ENCODE data around the gene MPP3. TPM values are rescaled to one million over a fixed set of nuclear protein-coding genes. Genes with fewer than 3 reads are reported as not detected.

The MPP3 gene
- total RNA-seq, 1 donor from 2014 or later = 5.9 TPM

GRCh38 chr17:43756201-43756600 is 76.7 kb downstream of the MPP3 start:
- peaks cover 9% of the 10 kb centered on the region for H3K4me1 Mint-ChIP-seq (ENCODE audit: unreplicated experiment)
- H3K4me3 Mint-ChIP-seq (ENCODE audit: unreplicated experiment) = no peak overlapping the region
- DNase-seq (ENCODE audit: extremely low spot score, unreplicated experiment) = no peak
- no peak overlapping the region for H3K27ac Mint-ChIP-seq (ENCODE audit: unreplicated experiment)
- no peaks in the 10 kb centered on the region for H3K36me3 Mint-ChIP-seq (ENCODE audit: unreplicated experiment)
- TF ChIP-seq CTCF (IDR thresholded peaks at IDR 0.05) = no peak
- peaks cover 16% of the 10 kb centered on the region for H3K27me3 Mint-ChIP-seq (ENCODE audit: unreplicated experiment)
- H3K9me3 Mint-ChIP-seq (ENCODE audit: unreplicated experiment) = no peaks in the 10 kb centered on the region

GRCh38 chr17:43755389-43755875 is 77.5 kb downstream of the MPP3 start:
- no peak for DNase-seq (ENCODE audit: extremely low spot score, unreplicated experiment)
- Mint-ChIP-seq H3K9me3 (ENCODE audit: unreplicated experiment) (no peaks in the 10 kb centered on the region), H3K4me3 (ENCODE audit: unreplicated experiment) (no peak overlapping the region), H3K27me3 (ENCODE audit: unreplicated experiment) (peaks cover 16% of the 10 kb centered on the region), H3K36me3 (ENCODE audit: unreplicated experiment) (no peaks in the 10 kb centered on the region), H3K27ac (ENCODE audit: unreplicated experiment) (no peak overlapping the region), H3K4me1 (ENCODE audit: unreplicated experiment) (peaks cover 5% of the 10 kb centered on the region)
- no peak for TF ChIP-seq CTCF (IDR thresholded peaks at IDR 0.05)

- no peaks in the 10 kb centered on the region for H3K9me3 Mint-ChIP-seq (ENCODE audit: unreplicated experiment)
- H3K27ac Mint-ChIP-seq (ENCODE audit: unreplicated experiment) = no peak overlapping the region
- no peak for DNase-seq (ENCODE audit: extremely low spot score, unreplicated experiment)
- H3K4me1 Mint-ChIP-seq (ENCODE audit: unreplicated experiment) = peaks cover 1% of the 10 kb centered on the region
- no peak overlapping the region for H3K4me3 Mint-ChIP-seq (ENCODE audit: unreplicated experiment)
- no peaks in the 10 kb centered on the region for H3K36me3 Mint-ChIP-seq (ENCODE audit: unreplicated experiment)
- no peak for TF ChIP-seq CTCF (IDR thresholded peaks at IDR 0.05)
- H3K27me3 Mint-ChIP-seq (ENCODE audit: unreplicated experiment) = peaks cover 16% of the 10 kb centered on the region
Observed at GRCh38 chr17:43754947-43755346, 78.0 kb downstream of the MPP3 start.

- Mint-ChIP-seq H3K27ac (ENCODE audit: unreplicated experiment) (no peak overlapping the region), H3K9me3 (ENCODE audit: unreplicated experiment) (no peaks in the 10 kb centered on the region), H3K36me3 (ENCODE audit: unreplicated experiment) (no peaks in the 10 kb centered on the region), H3K27me3 (ENCODE audit: unreplicated experiment) (peaks cover 16% of the 10 kb centered on the region), H3K4me3 (ENCODE audit: unreplicated experiment) (no peak overlapping the region), H3K4me1 (ENCODE audit: unreplicated experiment) (peaks cover 8% of the 10 kb centered on the region)
- no peak for DNase-seq (ENCODE audit: extremely low spot score, unreplicated experiment)
- TF ChIP-seq CTCF (IDR thresholded peaks at IDR 0.05) = no peak
Observed at GRCh38 chr17:43753493-43754129, 79.3 kb downstream of the MPP3 start.

Other genes starting within 250 kb of the MPP3 start
- not detected in 2 replicates for gene MEOX1, start 171.2 kb downstream of the MPP3 start, total RNA-seq
- gene SOST, start 74.4 kb downstream of the MPP3 start, total RNA-seq = not detected in 2 replicates
- 36.4 and 37.0 TPM in 2 replicates for gene DUSP3, start 54.2 kb downstream of the MPP3 start, total RNA-seq
- not detected in 2 replicates for gene CFAP97D1, start 52.7 kb downstream of the MPP3 start, total RNA-seq
- gene CD300LG, start 14.0 kb upstream of the MPP3 start, total RNA-seq = not detected in 2 replicates
- 3.5 and 4.4 TPM in 2 replicates for gene MPP2, start 74.4 kb upstream of the MPP3 start, total RNA-seq
- not detected in 2 replicates for gene PPY, start 109.3 kb upstream of the MPP3 start, total RNA-seq
- not detected in 2 replicates for gene PYY, start 120.8 kb upstream of the MPP3 start, total RNA-seq
- 0.29 and 0.78 TPM in 2 replicates for gene NAGS, start 171.5 kb upstream of the MPP3 start, total RNA-seq
- gene TMEM101, start 181.8 kb upstream of the MPP3 start, total RNA-seq = 21.7 and 23.6 TPM in 2 replicates
- 49.3 and 49.5 TPM in 2 replicates for gene LSM12, start 233.5 kb upstream of the MPP3 start, total RNA-seq
- gene G6PC3, start 237.6 kb upstream of the MPP3 start, total RNA-seq = 60.3 TPM in 2 replicates

Data from osteocyte (in vitro differentiated cells).